Measurements from ENCODE around the gene RNF123. TPM values are rescaled to one million over a fixed set of nuclear protein-coding genes. Genes with fewer than 3 reads are reported as not detected.

RNF123 gene
- polyA plus RNA-seq, 1 donor: 35.0 TPM

DNA sequence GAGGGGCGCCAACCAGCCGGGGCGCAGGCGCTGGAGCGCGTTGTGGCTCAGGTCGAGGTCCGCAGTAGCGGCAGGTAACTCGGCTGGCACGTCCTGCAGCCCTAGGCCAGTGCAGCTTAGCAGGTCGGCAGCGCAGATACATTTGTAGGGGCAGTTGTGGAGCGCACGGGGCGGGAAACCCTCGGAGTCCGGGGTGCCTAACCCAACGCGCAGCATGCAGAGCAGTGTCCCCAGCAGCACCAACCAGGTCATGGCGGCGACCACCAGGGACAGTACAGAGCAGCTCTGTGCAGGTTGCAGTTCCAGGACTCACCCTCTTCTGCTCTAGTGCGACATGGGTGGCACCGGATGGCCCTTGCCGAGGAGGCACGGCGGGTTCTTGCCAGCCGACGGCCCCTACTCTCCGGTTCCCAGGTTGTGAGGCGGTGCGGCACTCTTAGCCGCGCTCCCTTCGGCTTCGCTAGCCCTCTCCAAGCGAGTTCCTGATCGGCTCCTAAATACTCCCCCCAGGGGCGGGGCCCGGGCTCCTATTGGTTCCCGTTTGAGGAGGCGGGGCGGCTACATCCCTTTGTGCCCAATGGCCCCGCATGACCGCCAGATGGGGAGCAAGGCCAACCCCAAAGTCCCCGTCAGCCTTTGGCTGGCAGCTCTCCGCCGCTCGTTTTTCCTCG, 30.0 kb downstream of the RNF123 start, which contains the start of gene AMIGO3:
AMIGO3 (minus strand) TSS at position 471 of the 671 bp plus-strand sequence; CDS start at position 252, 219 bp downstream.
- peak; percentile 91 for DNase-seq

- DNase-seq: no peak
Observed at GRCh38 chr3:49720855-49721595, 31.7 kb downstream of the RNF123 start.

DNA sequence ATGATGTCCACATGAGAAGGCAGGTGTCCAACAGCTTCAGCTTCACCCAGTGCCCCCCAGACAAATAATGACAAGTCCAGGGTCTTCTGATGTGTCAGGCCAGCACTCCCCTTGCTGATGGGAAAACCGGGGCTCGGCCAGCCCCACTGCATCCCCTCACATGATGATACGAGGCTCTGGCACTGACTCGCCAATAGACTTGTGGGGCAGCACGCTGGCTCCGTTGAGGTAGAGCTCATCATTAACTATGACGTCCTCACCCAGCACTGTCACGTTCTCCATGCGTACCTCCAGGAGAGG, 32.2 kb downstream of the RNF123 start:
- DNase-seq: no peak

DNA sequence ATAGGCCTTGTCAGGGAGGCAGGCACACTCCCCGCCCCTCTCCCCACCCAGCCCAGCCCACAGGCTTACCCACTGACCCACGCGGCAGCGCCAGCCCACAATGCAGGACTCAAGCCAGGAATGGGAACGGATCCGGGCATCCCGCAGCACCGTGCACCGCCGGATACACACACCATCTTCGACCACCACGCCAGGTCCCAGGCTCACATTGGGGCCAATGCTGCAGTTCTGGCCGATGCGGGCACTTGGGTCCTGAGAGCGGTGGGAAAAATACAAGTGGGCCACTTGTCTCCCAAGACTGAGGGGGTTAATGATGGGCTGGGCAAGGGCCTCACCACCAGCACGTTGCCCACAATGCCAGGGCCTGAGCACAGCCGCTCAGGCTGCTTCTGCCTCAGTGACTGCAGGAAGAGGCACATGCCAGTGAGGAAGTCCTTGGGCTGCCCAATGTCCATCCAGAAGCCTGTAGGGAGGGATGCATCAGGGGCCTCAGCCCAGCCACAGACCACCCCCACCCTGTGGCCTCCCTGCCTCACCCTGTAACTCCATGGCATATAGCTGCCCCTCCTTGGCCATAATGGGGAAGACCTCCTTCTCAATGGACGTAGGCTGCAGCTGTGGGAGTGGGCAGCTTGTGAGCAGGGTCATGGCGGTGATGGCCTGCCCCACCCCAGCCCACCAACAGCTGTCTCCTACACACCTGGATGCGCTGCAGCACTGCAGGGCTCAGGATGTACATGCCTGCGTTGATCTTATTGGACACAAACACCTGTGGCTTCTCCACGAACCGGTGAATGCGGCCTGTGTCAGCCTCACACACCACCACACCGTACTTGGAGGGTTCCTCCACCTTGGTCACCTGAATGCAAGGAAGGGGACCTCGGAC, 32.8 kb downstream of the RNF123 start:
- no peak for DNase-seq

- no peak for DNase-seq
Observed at GRCh38 chr3:49722896-49723295, 33.5 kb downstream of the RNF123 start.

- peak; percentile 6 for DNase-seq
Observed at GRCh38 chr3:49723296-49723627, 33.9 kb downstream of the RNF123 start.

DNA sequence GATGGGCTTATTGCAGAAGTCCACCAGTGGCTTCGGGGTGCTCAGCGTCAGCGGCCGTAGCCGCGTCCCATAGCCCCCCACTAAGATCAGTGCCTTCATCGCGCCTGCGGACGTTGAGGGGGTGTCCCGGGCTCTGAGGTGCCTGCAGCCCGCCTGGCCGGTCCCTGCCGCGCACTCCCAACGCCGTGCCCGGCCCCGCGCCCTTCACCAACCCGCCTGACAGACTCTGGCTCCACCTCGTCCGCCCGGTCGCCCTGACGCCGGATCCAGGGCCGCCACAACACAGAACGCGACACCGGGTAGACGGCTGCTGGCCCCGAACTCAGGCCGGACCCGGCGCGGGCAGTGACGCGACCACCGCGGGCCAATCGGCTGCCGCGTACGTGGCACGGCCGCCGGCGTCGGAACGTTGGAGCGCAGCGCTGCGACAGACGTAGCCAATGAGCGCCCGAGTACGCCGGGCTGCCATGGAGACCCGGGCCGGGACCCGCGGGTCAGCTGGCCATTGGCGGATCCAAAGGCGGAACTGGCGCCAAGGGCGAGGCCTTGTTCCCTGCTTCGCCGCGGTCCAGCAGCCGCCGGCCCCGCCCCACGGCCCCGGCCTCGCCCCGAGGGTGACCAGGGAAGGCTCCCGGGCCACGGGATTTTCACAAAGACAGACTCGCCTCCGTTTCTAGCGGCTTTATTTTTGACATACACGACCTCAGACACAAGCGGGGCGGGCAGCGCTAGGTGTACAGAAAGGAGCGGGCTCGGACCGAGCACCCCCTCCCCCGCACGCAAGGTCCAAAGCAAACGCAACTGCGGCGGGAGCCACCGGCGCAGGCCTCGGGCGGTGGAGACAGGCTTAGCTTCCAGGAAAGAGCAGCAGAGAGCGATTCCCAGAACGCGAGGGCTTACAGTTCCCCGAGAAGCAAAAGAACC, 34.5 kb downstream of the RNF123 start, which contains the start of gene GMPPB:
GMPPB (minus strand) TSS at position 324 of the 924 bp plus-strand sequence; CDS start at position 99, 225 bp downstream.
- peak; percentile 94 for DNase-seq

GRCh38 chr3:49724586-49724985, 35.2 kb downstream of the RNF123 start:
- no peak for DNase-seq

- DNase-seq: no peak
Observed at GRCh38 chr3:49725906-49726681, 36.7 kb downstream of the RNF123 start.

GRCh38 chr3:49727154-49727923, 38.0 kb downstream of the RNF123 start:
- DNase-seq: no peak

DNA sequence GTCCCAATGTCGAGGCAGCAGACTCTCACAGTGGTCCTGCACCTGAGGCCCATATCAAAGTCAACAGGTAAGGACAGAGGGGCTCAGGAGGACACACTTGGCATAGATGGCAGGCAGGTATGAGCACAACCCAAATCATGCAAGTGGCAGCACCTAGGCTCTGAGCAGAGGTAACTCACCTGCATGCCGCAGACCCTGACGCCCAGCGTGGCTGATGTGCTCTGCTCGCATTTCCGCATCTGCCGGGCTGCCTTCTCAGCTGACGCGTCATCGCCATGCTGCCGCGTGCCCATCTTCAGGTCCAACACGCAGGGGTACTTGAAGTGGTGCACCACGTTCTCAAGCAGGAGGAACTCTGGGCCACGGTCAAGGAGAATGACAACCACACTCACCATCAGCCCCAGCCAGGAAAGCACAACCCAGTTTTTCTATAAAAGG, 38.6 kb downstream of the RNF123 start:
- DNase-seq: no peak

DNA sequence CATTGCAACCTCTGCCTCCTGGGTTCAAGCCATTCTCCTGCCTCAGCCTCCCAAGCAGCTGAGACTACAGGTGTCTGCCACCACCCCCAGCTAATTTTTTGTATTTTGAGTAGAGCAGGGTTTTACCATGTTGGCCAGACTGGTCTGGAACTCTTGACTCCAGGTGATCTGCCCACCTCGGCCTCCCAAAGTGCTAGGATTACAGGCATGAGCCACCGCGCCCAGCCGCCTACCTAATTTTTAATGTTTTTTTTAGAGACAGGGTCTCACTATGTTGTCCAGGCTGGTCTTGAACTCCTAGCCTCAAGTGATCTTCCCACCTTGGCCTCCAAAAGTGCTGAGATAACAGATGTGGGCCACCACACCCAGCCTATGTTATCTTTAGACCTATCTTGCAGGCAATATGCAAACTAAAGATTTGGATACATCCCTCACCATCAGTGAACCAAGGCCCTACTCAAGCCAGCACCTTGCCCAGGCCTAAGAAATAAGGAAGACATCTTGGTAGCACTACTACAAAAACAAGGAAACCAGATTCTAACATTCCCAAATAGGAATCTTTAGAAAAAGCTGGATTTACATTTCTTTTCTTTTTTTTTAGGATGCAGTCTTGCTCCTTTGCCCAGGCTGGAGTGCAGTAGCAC, 40.7 kb downstream of the RNF123 start:
- DNase-seq: no peak

DNA sequence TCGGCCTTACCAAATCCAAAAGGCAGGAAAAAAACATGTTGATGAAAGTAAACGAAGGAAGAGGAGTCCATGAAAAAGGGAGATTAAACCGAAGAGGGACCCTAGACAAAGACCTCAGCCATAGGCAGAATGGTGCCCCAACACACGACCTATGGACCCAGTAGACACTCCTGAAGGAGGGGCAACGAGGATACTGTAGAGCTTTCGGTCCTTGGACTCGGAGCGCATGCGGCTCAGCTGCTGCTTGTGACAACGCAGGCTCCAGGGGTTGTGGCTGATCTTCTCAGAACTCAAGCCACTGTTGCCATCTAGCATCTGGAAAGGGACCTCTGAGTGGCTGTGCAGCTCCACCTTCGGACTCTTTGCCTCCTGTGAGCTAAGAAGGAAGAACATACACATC, 43.2 kb downstream of the RNF123 start:
- no peak for DNase-seq

DNA sequence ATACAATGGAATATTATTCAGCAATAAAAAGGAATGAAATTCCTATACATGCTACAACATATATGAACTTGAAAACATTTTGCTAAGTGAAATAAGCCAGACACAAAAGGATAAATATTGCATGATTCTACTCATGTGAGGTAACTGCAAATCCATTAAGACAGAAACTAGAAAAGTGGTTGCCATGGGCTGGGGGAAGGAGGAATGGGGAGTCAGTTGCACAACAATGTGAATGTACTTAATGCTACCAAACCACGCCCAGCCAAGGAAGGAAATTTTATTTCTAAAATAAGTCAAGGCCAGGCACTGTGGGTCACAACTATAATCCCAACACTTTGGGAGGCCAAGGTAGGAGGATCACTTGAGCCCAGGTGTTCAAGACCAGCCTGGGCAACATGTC, 44.2 kb downstream of the RNF123 start:
- DNase-seq: no peak

DNA sequence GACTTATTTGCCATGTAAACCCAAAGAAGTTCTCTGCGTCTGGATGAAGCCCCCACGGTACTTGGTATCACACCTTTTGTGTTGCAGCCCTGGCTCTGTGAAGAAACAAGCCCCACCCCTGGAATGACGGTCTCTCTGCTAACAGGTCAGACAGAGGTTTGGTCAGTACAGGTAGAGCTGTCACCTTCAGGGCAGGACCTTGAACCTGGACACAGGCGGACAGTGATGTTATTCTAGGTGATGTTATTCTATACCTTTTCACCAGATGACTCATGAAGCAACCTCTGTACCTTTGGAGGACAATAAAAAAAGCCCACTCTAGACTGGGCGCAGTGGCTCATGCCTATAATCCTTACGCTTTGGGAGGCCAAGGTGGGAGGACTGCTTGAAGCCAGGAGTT, 45.4 kb downstream of the RNF123 start:
- DNase-seq: no peak

DNA sequence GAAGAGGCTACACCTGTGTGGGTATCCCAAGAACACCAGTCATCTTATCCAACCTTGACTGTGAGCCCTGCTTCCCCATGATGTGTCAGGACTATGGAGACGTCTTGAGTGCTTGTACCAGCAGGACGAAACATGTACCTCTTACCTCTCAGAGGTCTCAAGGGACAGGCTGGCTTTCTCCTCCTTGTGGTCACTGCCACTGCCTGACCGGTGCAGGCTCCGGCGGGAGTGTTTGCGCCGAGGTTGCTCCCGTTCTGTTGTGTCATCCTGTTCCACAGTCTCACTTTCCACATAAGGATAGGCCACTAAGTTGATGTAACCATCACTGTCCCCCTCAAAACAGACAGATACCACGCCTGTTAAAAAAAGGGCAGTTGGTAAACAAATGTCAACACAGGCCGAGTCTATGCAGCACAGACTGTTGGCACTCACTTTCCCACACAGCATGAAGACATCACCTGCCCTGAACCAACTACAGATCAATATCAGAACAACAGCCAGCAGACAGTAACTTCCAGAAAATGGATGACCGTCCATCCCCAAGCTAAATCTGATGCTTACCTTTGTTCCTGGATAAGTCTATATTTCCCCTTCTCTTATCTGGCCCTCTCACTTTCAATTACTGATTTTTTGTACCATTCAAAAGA, 48.8 kb downstream of the RNF123 start:
- no peak for DNase-seq

DNA sequence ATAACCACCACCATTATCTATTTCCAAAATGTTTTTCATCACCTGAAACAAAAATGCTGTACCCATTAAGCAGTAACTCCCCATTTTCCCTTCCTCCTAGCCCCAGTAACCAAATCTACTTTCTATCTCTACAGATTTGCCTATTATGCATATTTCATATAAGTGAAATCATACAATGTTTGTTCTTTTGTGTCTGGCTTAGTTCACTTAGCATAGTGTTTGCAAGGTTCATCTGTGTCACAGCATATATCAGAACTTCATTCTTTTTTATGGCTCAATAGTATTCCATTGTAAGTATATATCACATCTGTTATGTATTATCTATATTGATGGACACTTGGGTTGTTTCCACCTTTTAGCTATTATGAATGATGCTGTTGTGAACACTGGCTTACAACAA, 51.1 kb downstream of the RNF123 start:
- DNase-seq: no peak

- DNase-seq: no peak
Observed at GRCh38 chr3:49745986-49746385, 56.6 kb downstream of the RNF123 start.
